HepG2 (cell line): ENCODE measurements around the gene ETF1. TPM values are rescaled to one million over a fixed set of nuclear protein-coding genes. Genes with fewer than 3 reads are reported as not detected.

Source experiments
- ATAC-seq: fragments of 200-7000 bp; cut with Tn5 transposase; 3 replicates; pipeline ENCODE4 v1.9.1; 2020; ENCODE audit warnings: mild to moderate bottlenecking, moderate library complexity
- BruUV-seq: library from RNA; stranded (reverse); fragments of 400-500 nt; replicated peaks from 2 replicates; lab custom pipeline; 2021; lab: Mats Ljungman, UMichigan
- CTCF ChIA-PET: fragments of 300-600 bp; formaldehyde crosslinking; extraction: SDS; loops from one replicate; lab custom pipeline; 2021; ENCODE audit warnings: low total read pairs, inconsistent platforms, low intra/inter-chr PET ratio; lab: Yijun Ruan, JAX
- POLR2A ChIA-PET: fragments of 350-600 bp; sonication (Branson Sonifier 250); formaldehyde crosslinking; loops from one replicate; lab custom pipeline; 2020; ENCODE audit warnings: antibody characterized with exemption, inconsistent platforms; lab: Yijun Ruan, JAX
- DNase-seq: peaks from one replicate; pipeline ENCODE4 v3.0.0-alpha.2; 2015; ENCODE audit warnings: low spot score
- FAIRE-seq: peaks from 3 replicates; lab custom pipeline; 2011; peaks lifted over from hg19 to GRCh38; lab: Jason Lieb, UNC
- H2AFZ ChIP-seq: one replicate; pipeline ENCODE4 v1.6.1; 2011; ENCODE audit warnings: low read length, inconsistent platforms
- H3K27ac ChIP-seq: fragments of 300-600 bp; 3 replicates; pipeline ENCODE4 v1.8.0; 2011; ENCODE audit warnings: mixed run types, mild to moderate bottlenecking, mixed read lengths, low read length, inconsistent platforms; ENCODE audit not compliant: insufficient read depth; ENCODE audit errors: extremely low read length
- H3K27me3 ChIP-seq, 2 experiments: fragments of 200-600 bp in 1 of 2; 2 replicates in 1 of 2; 3 replicates in 1 of 2; pipeline versions ENCODE4 v1.6.0 to v1.8.0; 2011; ENCODE audit warnings: low read length in 2 of 2, mild to moderate bottlenecking in 2 of 2, moderate library complexity in 2 of 2, inconsistent platforms in 1 of 2; ENCODE audit not compliant: insufficient read depth in 2 of 2, control insufficient read depth in 1 of 2
- H3K36me3 ChIP-seq, 2 experiments: fragments of 200-600 bp in 1 of 2; replicated peaks in 1 of 2; 2 replicates in 1 of 2; 3 replicates in 1 of 2; pipeline versions ENCODE4 v1.5.1 to v1.8.0; 2011; ENCODE audit warnings: low read length in 2 of 2, inconsistent platforms in 1 of 2; ENCODE audit not compliant: insufficient read depth in 2 of 2, control insufficient read depth in 1 of 2
- H3K4me1 ChIP-seq: 2 replicates; pipeline ENCODE4 v1.5.1; 2012; ENCODE audit warnings: low read length, inconsistent platforms; ENCODE audit not compliant: insufficient read depth
- H3K4me2 ChIP-seq: 2 replicates; pipeline ENCODE4 v1.6.0; 2011; ENCODE audit warnings: low read depth, low read length, inconsistent platforms
- H3K4me3 ChIP-seq, 3 experiments: fragments of 200-600 bp in 1 of 3; sonication (generic), shearing (Covaris generic) in 1 of 3; replicated peaks in 1 of 3; 2 replicates each; pipeline ENCODE4 v1.5.1; 2011 to 2016; ENCODE audit warnings: low read length in 3 of 3, inconsistent platforms in 2 of 3, low read depth in 2 of 3, mild to moderate bottlenecking in 2 of 3, control low read depth in 1 of 3, mixed read lengths in 1 of 3; ENCODE audit not compliant: insufficient read depth in 1 of 3
- H3K79me2 ChIP-seq: one replicate; pipeline ENCODE4 v1.6.1; 2011; ENCODE audit warnings: low read length, inconsistent platforms; ENCODE audit not compliant: insufficient read depth
- H3K9ac ChIP-seq: 2 replicates; pipeline ENCODE4 v1.6.0; 2011; ENCODE audit warnings: mild to moderate bottlenecking, low read depth, low read length, inconsistent platforms; ENCODE audit not compliant: insufficient read depth
- H3K9me3 ChIP-seq: 2 replicates; pipeline ENCODE4 v1.5.1; 2012; ENCODE audit warnings: mild to moderate bottlenecking, low read length
- H4K20me1 ChIP-seq: 2 replicates; pipeline ENCODE4 v1.6.0; 2011; ENCODE audit warnings: inconsistent platforms, mild to moderate bottlenecking, low read length, moderate library complexity; ENCODE audit not compliant: insufficient read depth
- AFF4 ChIP-seq: sonication (generic); formaldehyde crosslinking; IDR thresholded peaks from 2 replicates; pipeline ENCODE4 v1.4.0; 2020; ENCODE audit warnings: missing genetic modification reagents
- AHR ChIP-seq: IDR thresholded peaks from 2 replicates; pipeline ENCODE4 v1.6.1; 2018; ENCODE audit warnings: missing genetic modification reagents, missing compliant biosample characterization
- CBX1 ChIP-seq: IDR thresholded peaks from one replicate; pipeline ENCODE4 v1.6.1; 2016; ENCODE audit warnings: antibody characterized with exemption, low read depth
- CTCF ChIP-seq: sonication (generic); formaldehyde crosslinking; IDR thresholded peaks from 2 replicates; pipeline ENCODE4 v1.5.0; 2020; ENCODE audit warnings: mild to moderate bottlenecking, missing genetic modification reagents, moderate library complexity
- HCFC1 ChIP-seq: fragments of 150-350 bp; IDR thresholded peaks from 2 replicates; pipeline ENCODE4 v1.6.1; 2014; ENCODE audit warnings: low read depth, low read length
- HNRNPLL ChIP-seq: fragments of 200-400 bp; formaldehyde crosslinking; IDR thresholded peaks from 2 replicates; pipeline ENCODE4 v1.6.1; 2017; ENCODE audit warnings: mild to moderate bottlenecking, low read depth, low read length; ENCODE audit not compliant: poor library complexity, severe bottlenecking
- KDM3A ChIP-seq: IDR thresholded peaks from 2 replicates; pipeline ENCODE4 v1.6.1; 2018; ENCODE audit warnings: low read depth, missing compliant biosample characterization
- NPAS2 ChIP-seq: sonication (generic); formaldehyde crosslinking; IDR thresholded peaks from 2 replicates; pipeline ENCODE4 v1.8.0; 2022; ENCODE audit warnings: mild to moderate bottlenecking, missing genetic modification reagents, borderline replicate concordance
- PATZ1 ChIP-seq: sonication (generic); formaldehyde crosslinking; IDR thresholded peaks from 2 replicates; pipeline ENCODE4 v1.4.0; 2020; ENCODE audit warnings: missing genetic modification reagents
- SAFB2 ChIP-seq: sonication (generic); formaldehyde crosslinking; IDR thresholded peaks from 2 replicates; pipeline ENCODE4 v1.5.1; 2020; ENCODE audit warnings: missing genetic modification reagents, low read depth, mild to moderate bottlenecking, borderline replicate concordance
- SIX1 ChIP-seq: sonication (generic); formaldehyde crosslinking; IDR thresholded peaks from 2 replicates; pipeline ENCODE4 v1.4.0; 2020; ENCODE audit warnings: missing genetic modification reagents, borderline replicate concordance
- SMARCE1 ChIP-seq: fragments of 450-650 bp; IDR thresholded peaks from 2 replicates; pipeline ENCODE4 v1.6.1; 2017; ENCODE audit warnings: borderline replicate concordance
- TMF1 ChIP-seq: sonication (generic); formaldehyde crosslinking; IDR thresholded peaks from 2 replicates; pipeline ENCODE4 v1.8.1; 2022; ENCODE audit warnings: low read depth, missing genetic modification reagents
- ZNF512 ChIP-seq: sonication (generic); formaldehyde crosslinking; IDR thresholded peaks from 2 replicates; pipeline ENCODE4 v1.4.0; 2020; ENCODE audit warnings: mild to moderate bottlenecking, missing genetic modification reagents
- WGBS: methylation state at CpG from one replicate; pipeline ENCODE4 v1.1.6; 2017; ENCODE audit warnings: low lambda C conversion rate; 5-methylcytosine and 5-hydroxymethylcytosine counted together
- in situ Hi-C: cut with HindIII; loops from 2 replicates; pipeline ENCODE4 v1.10.0; 2017; ENCODE audit warnings: low pct_unique_long_range_greater_than_20kb; ENCODE audit not compliant: extremely low pct_ligation_motif_present
- intact Hi-C: fragments of 100-400 bp; cut with micrococcal nuclease; formaldehyde crosslinking; loops from one replicate; pipeline ENCODE4 v1.10.0; 2022; ENCODE audit not compliant: unreplicated experiment
- polyA plus RNA-seq, 8 experiments: library from polyadenylated mRNA; depleted of rRNA in 3 of 8; stranded (reverse) in 7 of 8; unstranded in 1 of 8; fragments of >200 nt; fragmentation: Illumina TruSeq in 4 of 8; extraction: Trizol in 4 of 8; gene quantifications; 2 replicates each; pipeline versions ENCODE4 v1.2.1 to v1.2.3, GENCODE V29; 2011 to 2016; ENCODE audit warnings: low read depth in 4 of 8, missing spikeins in 1 of 8, mixed read lengths in 1 of 8; ENCODE audit not compliant: insufficient read depth in 1 of 8
- total RNA-seq, 5 experiments: library from RNA; depleted of rRNA; stranded (reverse); fragments of >200 nt; fragmentation: Illumina TruSeq; extraction: Trizol; gene quantifications; 2 replicates each; pipeline ENCODE4 v1.2.3, GENCODE V29; 2016; ENCODE audit warnings: low read depth in 1 of 5
- TF ChIP-seq, protein P1 (sequence below): sonication (generic); formaldehyde crosslinking; IDR thresholded peaks from 2 replicates; pipeline ENCODE4 v1.4.0; 2020; ENCODE audit warnings: missing genetic modification reagents

Gene ETF1
- total and polyA plus RNA-seq, 2 of the 13 experiments (the other 11 are each of a cell fraction or from before 2014, with no cell fraction given) = 52.1 to 184 TPM

GRCh38 chr5:138549414-138549813 lies 6.4 kb upstream of the ETF1 start:
- no peak overlapping the region for H2AFZ ChIP-seq
- H3K27me3 ChIP-seq = no peaks in the 10 kb centered on the region
- H3K36me3 ChIP-seq = peaks cover 0 to 3% of the 10 kb centered on the region in 2 experiments; a peak in 1 of 5 replicates
- H3K9ac ChIP-seq = no peak overlapping the region
- CTCF ChIA-PET = interaction anchor here (2.6 kb wide), 1 partner anchor 99 kb away, joined by 12 read pairs; no protein-coding TSS in a partner anchor
- DNase-seq (no peak), FAIRE-seq (no peak), ATAC-seq (no peak)
- POLR2A ChIA-PET = no interaction called here
- H3K4me3 ChIP-seq = no peak overlapping the region
- in situ Hi-C loops (no loop called here), intact Hi-C loops (loop anchor here (10.0 kb wide), 1 partner anchor 215 kb away; the partner anchor contains the start of genes CDC25C and FAM53C)
- peaks cover 40% of the 10 kb centered on the region for H3K79me2 ChIP-seq
- H3K4me2 ChIP-seq = no peak overlapping the region
- WGBS = 93% methylated on average over 5 of the region's 5 CpGs
- no peaks in the 10 kb centered on the region for H3K9me3 ChIP-seq
- peaks cover 5% of the 10 kb centered on the region for H4K20me1 ChIP-seq
- BruUV-seq = no TSS peak
- peaks cover 40% of the 10 kb centered on the region for H3K4me1 ChIP-seq
- no peak overlapping the region for H3K27ac ChIP-seq
- TF ChIP-seq, protein P1, sequence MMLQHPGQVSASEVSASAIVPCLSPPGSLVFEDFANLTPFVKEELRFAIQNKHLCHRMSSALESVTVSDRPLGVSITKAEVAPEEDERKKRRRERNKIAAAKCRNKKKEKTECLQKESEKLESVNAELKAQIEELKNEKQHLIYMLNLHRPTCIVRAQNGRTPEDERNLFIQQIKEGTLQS (CRISPR knock-in tag) = no peak
- TF ChIP-seq SAFB2 (CRISPR knock-in tag) (no peak), NPAS2 (CRISPR knock-in tag) (no peak), CBX1 (no peak), PATZ1 (no peak), TMF1 (CRISPR knock-in tag) (no peak), AFF4 (no peak), HCFC1 (no peak), SMARCE1 (no peak), SIX1 (CRISPR knock-in tag) (no peak), CTCF (CRISPR knock-in tag) (no peak), ZNF512 (CRISPR knock-in tag) (no peak), HNRNPLL (no peak), KDM3A (no peak), AHR (no peak)
